ENCODE measurements around the gene PLA2G4D.

Gene PLA2G4D

DNA sequence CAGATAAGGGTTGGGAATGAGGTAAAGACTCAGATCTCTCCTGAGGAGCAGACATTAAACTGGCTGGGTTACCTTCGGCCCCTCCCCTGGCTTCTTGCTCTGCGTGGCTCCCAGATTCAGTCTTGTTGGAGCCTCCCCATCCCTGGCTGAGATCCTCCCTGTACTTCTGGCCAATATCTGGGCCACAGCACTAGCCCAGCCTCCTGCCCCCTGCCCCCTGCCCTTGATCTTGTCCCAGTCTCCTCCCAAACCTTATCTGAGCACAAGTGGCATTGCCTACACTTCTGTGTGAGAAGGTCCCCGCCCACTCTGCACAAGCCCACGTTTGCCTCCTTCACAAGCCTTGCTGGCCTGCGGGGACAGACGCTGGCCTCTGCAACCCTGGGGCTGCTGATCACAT is 45.2 kb upstream of the PLA2G4D start:
- no peak for DNase-seq (ENCODE audit: low read depth)
- TF ChIP-seq, protein P1, sequence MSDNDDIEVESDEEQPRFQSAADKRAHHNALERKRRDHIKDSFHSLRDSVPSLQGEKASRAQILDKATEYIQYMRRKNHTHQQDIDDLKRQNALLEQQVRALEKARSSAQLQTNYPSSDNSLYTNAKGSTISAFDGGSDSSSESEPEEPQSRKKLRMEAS (IDR thresholded peaks at IDR 0.05; ENCODE audit: low read depth, low read length) = no peak
- TF ChIP-seq MYC (IDR thresholded peaks at IDR 0.05; ENCODE audit: low read depth, low read length) (no peak), POLR2A (IDR thresholded peaks at IDR 0.05; ENCODE audit: extremely low read depth, insufficient read length) (no peak)
- TF ChIP-seq, protein P2, sequence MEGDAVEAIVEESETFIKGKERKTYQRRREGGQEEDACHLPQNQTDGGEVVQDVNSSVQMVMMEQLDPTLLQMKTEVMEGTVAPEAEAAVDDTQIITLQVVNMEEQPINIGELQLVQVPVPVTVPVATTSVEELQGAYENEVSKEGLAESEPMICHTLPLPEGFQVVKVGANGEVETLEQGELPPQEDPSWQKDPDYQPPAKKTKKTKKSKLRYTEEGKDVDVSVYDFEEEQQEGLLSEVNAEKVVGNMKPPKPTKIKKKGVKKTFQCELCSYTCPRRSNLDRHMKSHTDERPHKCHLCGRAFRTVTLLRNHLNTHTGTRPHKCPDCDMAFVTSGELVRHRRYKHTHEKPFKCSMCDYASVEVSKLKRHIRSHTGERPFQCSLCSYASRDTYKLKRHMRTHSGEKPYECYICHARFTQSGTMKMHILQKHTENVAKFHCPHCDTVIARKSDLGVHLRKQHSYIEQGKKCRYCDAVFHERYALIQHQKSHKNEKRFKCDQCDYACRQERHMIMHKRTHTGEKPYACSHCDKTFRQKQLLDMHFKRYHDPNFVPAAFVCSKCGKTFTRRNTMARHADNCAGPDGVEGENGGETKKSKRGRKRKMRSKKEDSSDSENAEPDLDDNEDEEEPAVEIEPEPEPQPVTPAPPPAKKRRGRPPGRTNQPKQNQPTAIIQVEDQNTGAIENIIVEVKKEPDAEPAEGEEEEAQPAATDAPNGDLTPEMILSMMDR (IDR thresholded peaks at IDR 0.05; ENCODE audit: low read depth, low read length) = no peak
- H3K4me3 ChIP-seq (ENCODE audit: low read depth, low read length) = no peak overlapping the region

DNA sequence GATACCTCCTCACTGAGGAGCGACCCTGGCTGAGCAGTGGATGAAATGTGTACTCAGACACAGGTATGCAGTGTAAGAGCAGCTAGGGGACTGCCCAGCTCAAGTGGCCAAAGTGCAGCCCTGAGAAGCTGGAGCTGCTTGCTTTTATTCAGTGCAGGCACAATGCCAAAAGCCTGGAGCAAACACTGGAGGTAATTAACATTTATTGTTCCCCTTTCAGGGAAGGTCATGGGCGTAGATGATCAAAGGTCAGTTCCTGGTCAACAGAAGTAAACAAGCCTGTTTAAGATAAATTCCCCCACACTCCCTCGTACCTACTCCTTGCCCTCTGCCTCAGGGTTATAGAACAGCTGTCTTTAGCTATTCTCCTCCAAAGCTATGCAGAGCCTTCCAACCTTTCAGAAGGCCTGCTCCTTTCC is 44.6 kb upstream of the PLA2G4D start:
- no peak overlapping the region for H3K4me3 ChIP-seq (ENCODE audit: low read depth, low read length)
- DNase-seq (ENCODE audit: low read depth) = no peak
- TF ChIP-seq, protein P1 (IDR thresholded peaks at IDR 0.05; ENCODE audit: low read depth, low read length) = no peak
- TF ChIP-seq POLR2A (IDR thresholded peaks at IDR 0.05; ENCODE audit: extremely low read depth, insufficient read length) = no peak
- no peak for TF ChIP-seq MYC (IDR thresholded peaks at IDR 0.05; ENCODE audit: low read depth, low read length)
- TF ChIP-seq, protein P2 (IDR thresholded peaks at IDR 0.05; ENCODE audit: low read depth, low read length) = no peak

DNA sequence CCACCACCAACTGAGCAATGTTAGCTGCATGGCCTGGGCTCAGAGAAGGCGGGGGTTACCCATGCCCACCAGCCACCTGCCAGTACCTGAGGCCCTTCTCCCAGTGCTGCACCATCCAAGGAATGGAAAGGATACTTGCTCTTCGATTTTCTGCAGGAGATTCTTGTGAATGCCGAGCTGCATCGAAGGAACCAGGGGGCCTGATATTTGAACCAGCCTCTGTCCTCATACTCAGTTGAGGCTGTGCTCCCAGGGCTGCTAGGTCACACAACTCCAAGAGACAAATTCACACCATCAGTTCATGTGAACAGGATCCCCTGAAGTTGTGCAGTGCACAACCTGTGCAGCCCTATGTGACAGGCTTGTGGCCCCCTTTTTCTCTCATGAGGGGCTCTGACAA is 44.0 kb upstream of the PLA2G4D start:
- no peak overlapping the region for H3K4me3 ChIP-seq (ENCODE audit: low read depth, low read length)
- DNase-seq (ENCODE audit: low read depth) = no peak
- TF ChIP-seq, protein P1 (IDR thresholded peaks at IDR 0.05; ENCODE audit: low read depth, low read length) = no peak
- TF ChIP-seq, protein P2 (IDR thresholded peaks at IDR 0.05; ENCODE audit: low read depth, low read length) = no peak
- TF ChIP-seq POLR2A (IDR thresholded peaks at IDR 0.05; ENCODE audit: extremely low read depth, insufficient read length) (no peak), MYC (IDR thresholded peaks at IDR 0.05; ENCODE audit: low read depth, low read length) (no peak)

DNA sequence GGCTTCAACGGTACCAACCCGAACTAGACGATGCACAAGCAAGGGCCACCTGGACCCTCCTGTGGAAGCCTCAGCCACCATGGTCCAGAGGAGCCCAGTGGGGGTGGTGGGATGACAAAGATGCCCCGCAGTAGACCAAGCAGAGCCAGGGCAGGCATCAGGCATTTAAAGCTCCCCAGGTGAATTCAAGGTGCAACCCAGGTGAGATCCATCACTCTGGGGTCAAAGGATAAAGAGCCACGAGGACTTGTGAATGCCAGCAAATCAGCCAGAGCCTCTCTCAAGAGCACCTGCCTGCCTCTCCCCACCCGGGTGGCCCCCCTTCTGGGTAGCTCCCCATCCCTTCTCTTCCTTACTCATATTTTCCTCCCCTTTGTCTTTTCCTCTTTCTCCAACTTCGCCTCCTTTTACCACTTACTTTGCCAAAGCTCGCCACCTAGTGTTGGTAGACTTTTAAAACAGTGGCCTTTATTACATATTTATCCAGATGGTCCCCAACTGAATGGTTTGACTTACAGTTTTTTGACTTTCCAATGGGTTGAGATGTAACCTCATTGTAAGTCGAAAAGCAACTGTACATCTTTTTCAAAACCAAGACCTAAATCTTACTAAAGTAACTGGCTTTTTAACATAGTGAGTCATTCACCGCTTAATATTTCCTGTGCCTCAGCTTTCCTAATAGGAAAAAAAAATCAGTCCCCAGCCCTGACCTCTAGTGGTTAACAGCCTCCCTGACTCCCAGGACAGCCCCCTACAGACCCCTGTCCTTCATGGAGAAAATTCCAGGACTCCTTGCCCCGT is 43.3 kb upstream of the PLA2G4D start:
- TF ChIP-seq, protein P2 (IDR thresholded peaks at IDR 0.05; ENCODE audit: low read depth, low read length) = peak; percentile 45
- TF ChIP-seq MYC (IDR thresholded peaks at IDR 0.05; ENCODE audit: low read depth, low read length) = no peak
- peak; percentile 59 for DNase-seq (ENCODE audit: low read depth)
- no peak overlapping the region for H3K4me3 ChIP-seq (ENCODE audit: low read depth, low read length)

DNA sequence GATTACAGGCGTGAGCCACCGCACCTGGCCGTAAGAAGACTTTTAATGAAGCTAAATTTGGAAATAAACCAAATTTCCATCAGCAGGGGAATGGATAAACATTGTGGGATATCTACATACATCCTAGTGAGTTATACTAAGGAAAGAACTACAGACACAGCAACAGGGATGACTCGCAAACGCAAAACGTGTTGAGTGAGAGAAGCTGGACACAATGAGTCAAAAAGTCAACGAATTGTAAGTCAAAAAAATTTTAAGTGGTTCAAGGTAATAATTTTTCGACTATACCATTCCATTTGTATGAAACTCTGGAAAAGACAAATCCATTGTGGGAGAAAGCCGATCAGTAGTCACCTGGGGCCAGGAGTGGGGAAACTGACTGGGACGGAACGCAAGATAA is 42.2 kb upstream of the PLA2G4D start:
- DNase-seq (ENCODE audit: low read depth) = no peak
- no peak overlapping the region for H3K4me3 ChIP-seq (ENCODE audit: low read depth, low read length)
- TF ChIP-seq, protein P2 (IDR thresholded peaks at IDR 0.05; ENCODE audit: low read depth, low read length) = no peak
- TF ChIP-seq MYC (IDR thresholded peaks at IDR 0.05; ENCODE audit: low read depth, low read length) = no peak
- TF ChIP-seq, protein P1 (IDR thresholded peaks at IDR 0.05; ENCODE audit: low read depth, low read length) = no peak
- TF ChIP-seq POLR2A (IDR thresholded peaks at IDR 0.05; ENCODE audit: extremely low read depth, insufficient read length) = no peak
